Vagina (tissue), 2 donors: Measurements from ENCODE around the gene ATM.

Experiments used
- POLR2A ChIP-seq, 2 donors: fragments of 450-650 bp; IDR thresholded peaks; one replicate each; pipeline ENCODE4 v1.6.1; 2017; ENCODE audit warnings: antibody characterized with exemption in 2 of 2, mild to moderate bottlenecking in 2 of 2, moderate library complexity in 2 of 2
- POLR2AphosphoS5 ChIP-seq, 2 donors: sonication (generic); formaldehyde crosslinking; IDR thresholded peaks; one replicate each; pipeline ENCODE4 v1.9.0; 2017; ENCODE audit warnings: antibody characterized with exemption in 2 of 2, mild to moderate bottlenecking in 2 of 2, low read depth in 1 of 2; ENCODE audit not compliant: insufficient read depth in 1 of 2

GRCh38 chr11:108235633-108236032 lies 12.8 kb downstream of the ATM start:
- TF ChIP-seq POLR2A (IDR thresholded peaks at IDR 0.05): no peak
- TF ChIP-seq POLR2AphosphoS5 (IDR thresholded peaks at IDR 0.05; ENCODE audit: insufficient read depth in 1 of 2, low read depth in 1 of 2): no peak
